IMR-90 (cell line): ENCODE results near the gene INPP4A. TPM values are rescaled to one million over a fixed set of nuclear protein-coding genes. Genes with fewer than 3 reads are reported as not detected.

Experiments
- ATAC-seq: fragments of 200-7000 bp; cut with Tn5 transposase; 2 replicates; pipeline ENCODE4 v1.9.1; 2020; ENCODE audit warnings: low read depth, mild to moderate bottlenecking, moderate library complexity
- BruUV-seq: library from RNA; stranded (reverse); fragments of 400-500 nt; replicated peaks from 2 replicates; lab custom pipeline; 2021; lab: Mats Ljungman, UMichigan
- CTCF ChIA-PET: fragments of 300-600 bp; formaldehyde crosslinking; extraction: SDS; loops from one replicate; lab custom pipeline; 2021; ENCODE audit warnings: antibody characterized with exemption; lab: Yijun Ruan, JAX
- POLR2A ChIA-PET: fragments of 300-600 bp; sonication (Branson Sonifier 250); formaldehyde crosslinking; loops from one replicate; lab custom pipeline; 2022; ENCODE audit warnings: antibody characterized with exemption; ENCODE audit not compliant: unreplicated experiment; lab: Charles Lee
- DNase-seq: peaks from one replicate; pipeline ENCODE4 v3.0.0; 2013
- H2AFZ ChIP-seq: replicated peaks from 2 replicates; pipeline ENCODE3; 2013; ENCODE audit warnings: low read length, mild to moderate bottlenecking; ENCODE audit not compliant: poor library complexity
- H2AK5ac ChIP-seq: 2 replicates; pipeline ENCODE4 v1.6.1; 2013; ENCODE audit warnings: low read depth, low read length, inconsistent platforms
- H2AK9ac ChIP-seq: replicated peaks from 2 replicates; pipeline ENCODE3; 2013; ENCODE audit warnings: mild to moderate bottlenecking, low read depth, low read length, moderate library complexity; ENCODE audit not compliant: poor library complexity
- H2BK120ac ChIP-seq: 2 replicates; pipeline ENCODE4 v1.6.1; 2013; ENCODE audit warnings: low read depth, low read length, inconsistent platforms
- H2BK15ac ChIP-seq: 3 replicates; pipeline ENCODE4 v1.6.1; 2013; ENCODE audit warnings: low read depth, low read length, inconsistent platforms
- H2BK20ac ChIP-seq: 2 replicates; pipeline ENCODE4 v1.6.1; 2013; ENCODE audit warnings: low read depth, mild to moderate bottlenecking, inconsistent platforms, low read length, moderate library complexity
- H2BK5ac ChIP-seq: 2 replicates; pipeline ENCODE4 v1.6.1; 2013; ENCODE audit warnings: mild to moderate bottlenecking, low read depth, low read length, inconsistent platforms; ENCODE audit not compliant: poor library complexity, severe bottlenecking
- H3K14ac ChIP-seq: replicated peaks from 2 replicates; pipeline ENCODE4 v1.6.1; 2013; ENCODE audit warnings: low read depth, low read length, inconsistent platforms
- H3K18ac ChIP-seq: 2 replicates; pipeline ENCODE4 v1.6.1; 2013; ENCODE audit warnings: low read depth, low read length, control low read depth
- H3K23ac ChIP-seq: 2 replicates; pipeline ENCODE4 v1.6.1; 2013; ENCODE audit warnings: low read depth, low read length, inconsistent platforms
- H3K27ac ChIP-seq: 2 replicates; pipeline ENCODE4 v1.5.1; 2013; ENCODE audit warnings: mild to moderate bottlenecking, control low read depth, low read length; ENCODE audit not compliant: insufficient read depth
- H3K27me3 ChIP-seq: 2 replicates; pipeline ENCODE4 v1.6.1; 2013; ENCODE audit warnings: low read length; ENCODE audit not compliant: control insufficient read depth, insufficient read depth
- H3K36me3 ChIP-seq: 2 replicates; pipeline ENCODE4 v1.6.1; 2013; ENCODE audit warnings: low read length, mixed read lengths; ENCODE audit not compliant: control insufficient read depth, insufficient read depth
- H3K4ac ChIP-seq: 2 replicates; pipeline ENCODE4 v1.6.1; 2013; ENCODE audit warnings: low read depth, low read length, inconsistent platforms
- H3K4me1 ChIP-seq: 2 replicates; pipeline ENCODE4 v1.6.1; 2013; ENCODE audit warnings: low read length, mixed read lengths; ENCODE audit not compliant: control insufficient read depth, insufficient read depth
- H3K4me2 ChIP-seq: 2 replicates; pipeline ENCODE4 v1.6.1; 2013; ENCODE audit warnings: low read depth, mild to moderate bottlenecking, control low read depth, low read length, moderate library complexity
- H3K4me3 ChIP-seq: 2 replicates; pipeline ENCODE4 v1.5.1; 2013; ENCODE audit warnings: low read depth, mild to moderate bottlenecking, control low read depth, low read length, moderate library complexity; ENCODE audit not compliant: insufficient read depth
- H3K56ac ChIP-seq: 2 replicates; pipeline ENCODE4 v1.6.1; 2013; ENCODE audit warnings: low read length, inconsistent platforms; ENCODE audit not compliant: insufficient read depth; ENCODE audit errors: extremely low read depth
- H3K79me1 ChIP-seq, 2 experiments: 2 replicates each; pipeline ENCODE4 v1.6.1; 2013; ENCODE audit warnings: low read length in 2 of 2, inconsistent platforms in 1 of 2, low read depth in 1 of 2
- H3K9ac ChIP-seq: 2 replicates; pipeline ENCODE4 v1.6.1; 2013; ENCODE audit warnings: low read depth, low read length, control low read depth
- H3K9me1 ChIP-seq: 2 replicates; pipeline ENCODE4 v1.6.1; 2013; ENCODE audit warnings: low read length, inconsistent platforms; ENCODE audit not compliant: insufficient read depth
- H3K9me3 ChIP-seq: 2 replicates; pipeline ENCODE4 v1.6.1; 2013; ENCODE audit warnings: low read length; ENCODE audit not compliant: control insufficient read depth, insufficient read depth
- H4K20me1 ChIP-seq: 2 replicates; pipeline ENCODE4 v1.6.1; 2013; ENCODE audit warnings: low read length, inconsistent platforms; ENCODE audit not compliant: insufficient read depth
- H4K5ac ChIP-seq: 2 replicates; pipeline ENCODE4 v1.6.1; 2013; ENCODE audit warnings: mild to moderate bottlenecking, low read depth, low read length, control low read depth
- H4K8ac ChIP-seq, 2 experiments: 2 replicates each; pipeline ENCODE4 v1.6.1; 2013; ENCODE audit warnings: low read depth in 2 of 2, low read length in 2 of 2, control low read depth in 1 of 2, inconsistent platforms in 1 of 2
- H4K91ac ChIP-seq: 2 replicates; pipeline ENCODE4 v1.6.1; 2013; ENCODE audit warnings: low read depth, low read length, inconsistent platforms; ENCODE audit not compliant: insufficient read depth
- CHD1 ChIP-seq: IDR thresholded peaks from 2 replicates; pipeline ENCODE4 v1.6.1; 2012; ENCODE audit warnings: low read depth, low read length, improper control_type of control experiment
- MAFK ChIP-seq: IDR thresholded peaks from 2 replicates; pipeline ENCODE4 v1.6.1; 2012; ENCODE audit warnings: low read depth, low read length, improper control_type of control experiment
- MXI1 ChIP-seq: IDR thresholded peaks from 2 replicates; pipeline ENCODE4 v1.6.1; 2012; ENCODE audit warnings: low read depth, mild to moderate bottlenecking, low read length, moderate library complexity, borderline replicate concordance
- POLR2A ChIP-seq: IDR thresholded peaks from 2 replicates; pipeline ENCODE4 v1.6.1; 2012; ENCODE audit warnings: mild to moderate bottlenecking, low read depth, low read length
- RAD21 ChIP-seq: IDR thresholded peaks from 2 replicates; pipeline ENCODE4 v1.6.1; 2012; ENCODE audit warnings: low read length, improper control_type of control experiment
- RFX5 ChIP-seq: IDR thresholded peaks from 2 replicates; pipeline ENCODE4 v1.8.0; 2012; ENCODE audit warnings: low read depth, mild to moderate bottlenecking, low read length, moderate library complexity
- WGBS, 2 experiments: methylation state at CpG; one replicate each; pipeline versions ENCODE4 v1.1.5 to v1.1.7; 2013; ENCODE audit warnings: missing lambda C conversion rate in 2 of 2; ENCODE audit not compliant: insufficient read length in 1 of 2; ENCODE audit errors: extremely low coverage in 2 of 2; 5-methylcytosine and 5-hydroxymethylcytosine counted together
- dilution Hi-C: fragments of 300-500 bp; cut with HindIII; formaldehyde crosslinking; loops from one replicate; pipeline ENCODE4 v1.14.3; 2018; ENCODE audit warnings: low sequenced_read_pairs; ENCODE audit not compliant: unreplicated experiment
- in situ Hi-C: fragments of 300-500 bp; cut with MboI; formaldehyde crosslinking; loops from 3 replicates; pipeline ENCODE4 v1.14.3; 2019; ENCODE audit warnings: low sequenced_read_pairs, inconsistent platforms, mixed read lengths
- intact Hi-C: fragments of 100-400 bp; cut with micrococcal nuclease; formaldehyde crosslinking; loops from 2 replicates; pipeline ENCODE4 v1.10.0; 2022
- polyA plus RNA-seq, 3 experiments: library from polyadenylated mRNA; depleted of rRNA; stranded (reverse); fragments of >200 nt; gene quantifications; 2 replicates each; pipeline ENCODE4 v1.2.3, GENCODE V29; 2012; ENCODE audit warnings: low replicate concordance in 1 of 3
- total RNA-seq: library from RNA; depleted of rRNA; stranded (reverse); fragments of >200 nt; gene quantifications from 2 replicates; pipeline ENCODE4 v1.2.3, GENCODE V29; 2012

The INPP4A gene
- total and polyA plus RNA-seq, 2 of the 4 experiments (the other 2 are of a cell fraction) = 14.5 to 27.1 TPM

GRCh38 chr2:98510322-98510662 is 65.6 kb downstream of the INPP4A start:
- Histone ChIP-seq H2AFZ (no peak overlapping the region), H4K20me1 (peaks cover 8% of the 10 kb centered on the region; the same call in 1 of the 2 replicates), H4K8ac (no peak overlapping the region), H3K36me3 (no peaks in the 10 kb centered on the region), H2AK9ac (no peak overlapping the region), H3K4me1 (peaks cover 17% of the 10 kb centered on the region), H2BK20ac (no peak overlapping the region), H2BK5ac (no peak overlapping the region), H2BK120ac (no peak overlapping the region), H3K14ac (no peak overlapping the region), H3K23ac (no peak overlapping the region), H3K56ac (no peak overlapping the region), H3K27ac (no peak overlapping the region), H2BK15ac (no peak overlapping the region), H4K5ac (no peak overlapping the region), H2AK5ac (no peak overlapping the region), H3K4ac (no peak overlapping the region), H3K27me3 (no peaks in the 10 kb centered on the region), H3K9me1 (peaks cover 14% of the 10 kb centered on the region; the same call in 1 of the 2 replicates), H3K79me1 (peaks cover 7 to 67% of the 10 kb centered on the region in 2 experiments), H3K9me3 (no peaks in the 10 kb centered on the region), H4K91ac (no peak overlapping the region), H3K18ac (no peak overlapping the region), H3K4me3 (no peak overlapping the region), H3K4me2 (no peak overlapping the region), H3K9ac (no peak overlapping the region)
- no peak for DNase-seq
- intact Hi-C loops = no loop called here
- BruUV-seq = no TSS peak
- POLR2A ChIA-PET = no interaction called here
- in situ Hi-C loops = no loop called here
- no CpG with 5 or more reads among the region's 2 CpGs for WGBS, 2 experiments
- CTCF ChIA-PET = no interaction called here
- no peak for ATAC-seq
- dilution Hi-C loops = no loop called here
- TF ChIP-seq MXI1 (no peak), RAD21 (no peak), MAFK (no peak), RFX5 (no peak), POLR2A (no peak), CHD1 (no peak)
